Rectal smooth muscle tissue (tissue), 1 donor: ENCODE results near the gene RUNX1.

Experiments used
- H3K27ac ChIP-seq: one replicate; pipeline ENCODE4 v1.7.0; 2013; ENCODE audit warnings: low read depth, low read length, inconsistent platforms
- H3K27me3 ChIP-seq: one replicate; pipeline ENCODE4 v1.7.0; 2013; ENCODE audit warnings: low read length; ENCODE audit not compliant: control insufficient read depth, insufficient read depth
- H3K36me3 ChIP-seq: one replicate; pipeline ENCODE4 v1.7.0; 2013; ENCODE audit warnings: low read length; ENCODE audit not compliant: control insufficient read depth, insufficient read depth
- H3K4me1 ChIP-seq: one replicate; pipeline ENCODE4 v1.7.0; 2013; ENCODE audit warnings: low read length; ENCODE audit not compliant: control insufficient read depth, insufficient read depth
- H3K4me3 ChIP-seq: one replicate; pipeline ENCODE4 v1.7.0; 2013; ENCODE audit warnings: low read length
- H3K9ac ChIP-seq: one replicate; pipeline ENCODE4 v1.7.0; 2013; ENCODE audit warnings: low read length

The RUNX1 gene

DNA sequence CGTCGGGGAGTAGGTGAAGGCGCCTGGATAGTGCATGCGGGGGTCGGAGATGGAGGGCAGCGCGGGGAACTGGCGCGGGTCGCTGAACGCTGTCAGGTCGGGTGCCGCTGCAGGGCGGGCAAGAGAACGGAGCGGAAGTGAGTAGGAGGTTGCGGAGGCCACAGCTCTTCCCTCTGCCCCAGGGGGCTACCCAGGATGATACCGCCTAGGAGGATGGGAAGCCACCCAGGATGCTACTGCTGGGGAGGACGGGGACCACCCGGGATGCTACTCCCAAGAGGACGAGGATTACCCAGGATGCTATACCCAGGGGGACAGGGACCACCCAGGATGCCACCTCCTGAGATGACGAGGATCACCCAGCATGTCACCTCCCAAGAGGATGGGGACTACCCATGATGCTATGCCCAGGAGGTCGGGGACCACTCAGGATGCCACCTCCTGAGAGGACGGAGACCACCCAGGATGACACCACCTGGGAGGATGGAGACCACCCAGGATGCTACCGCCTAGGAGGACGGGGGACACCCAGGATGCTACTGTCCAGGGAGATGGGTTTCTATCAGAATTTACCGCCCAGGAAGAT is 256.5 kb downstream of the RUNX1 start:
- H3K4me3 ChIP-seq, result no peak overlapping the region
- H3K27ac ChIP-seq, result no peak overlapping the region
- no peaks in the 10 kb centered on the region for H3K36me3 ChIP-seq
- no peak overlapping the region for H3K9ac ChIP-seq
- peaks cover 15% of the 10 kb centered on the region for H3K4me1 ChIP-seq
- H3K27me3 ChIP-seq, result no peaks in the 10 kb centered on the region

DNA sequence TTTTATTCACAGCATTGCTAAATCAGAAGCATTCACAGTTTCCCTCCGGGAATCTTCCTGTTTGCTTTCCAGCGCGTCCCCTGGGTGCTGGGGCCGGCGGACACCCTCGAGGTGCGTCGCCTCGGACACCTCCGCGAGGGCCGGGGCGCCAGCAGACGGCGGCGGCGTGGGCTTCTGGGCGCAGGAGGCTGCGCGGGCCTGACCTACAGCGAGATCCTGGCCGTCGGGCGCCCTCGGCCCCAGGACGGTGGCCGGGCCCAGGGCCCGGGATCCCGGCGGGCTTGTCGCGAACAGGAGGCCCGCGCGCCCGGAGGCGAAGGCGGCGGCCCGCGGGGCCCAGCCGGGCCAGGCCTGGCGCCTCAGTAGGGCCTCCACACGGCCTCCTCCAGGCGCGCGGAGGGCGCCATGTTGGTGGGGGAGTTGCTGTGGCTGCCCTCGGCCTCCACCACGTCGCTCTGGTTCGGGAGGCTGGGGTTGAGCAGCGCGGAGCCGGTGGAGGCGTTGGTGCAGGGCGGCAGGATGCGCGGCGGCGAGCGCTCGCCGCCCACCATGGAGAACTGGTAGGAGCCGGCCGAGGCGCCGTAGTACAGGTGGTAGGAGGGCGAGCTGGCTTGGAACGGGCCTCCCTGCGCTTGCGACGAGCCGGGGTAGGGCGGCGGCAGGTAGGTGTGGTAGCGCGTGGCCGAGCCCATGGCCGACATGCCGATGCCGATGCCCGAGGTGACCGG is 257.2 kb downstream of the RUNX1 start:
- Histone ChIP-seq H3K4me3 (no peak overlapping the region), H3K27ac (no peak overlapping the region), H3K9ac (no peak overlapping the region), H3K36me3 (no peaks in the 10 kb centered on the region), H3K4me1 (peaks cover 15% of the 10 kb centered on the region), H3K27me3 (no peaks in the 10 kb centered on the region)

DNA sequence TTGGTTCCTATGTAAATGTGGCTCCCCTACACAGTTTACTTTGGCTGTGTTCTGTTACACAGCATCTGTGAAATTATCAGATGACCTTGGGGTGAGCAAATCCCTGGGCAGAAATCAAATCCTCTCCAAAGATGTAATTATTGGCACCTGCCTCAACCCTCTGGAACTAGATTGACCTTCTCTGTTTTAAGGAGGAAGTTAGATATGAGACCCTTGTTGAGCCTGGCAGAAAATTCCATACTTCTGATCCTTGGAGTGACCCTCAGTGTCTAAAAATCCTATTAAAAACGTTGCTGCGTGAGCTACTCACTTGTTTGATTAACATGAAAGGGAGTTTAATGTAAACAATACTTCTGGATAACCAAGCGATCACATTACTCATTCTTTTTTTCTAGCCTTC is 258.3 kb downstream of the RUNX1 start:
- Histone ChIP-seq H3K9ac (no peak overlapping the region), H3K27ac (no peak overlapping the region), H3K36me3 (no peaks in the 10 kb centered on the region), H3K4me1 (peaks cover 5% of the 10 kb centered on the region), H3K27me3 (no peaks in the 10 kb centered on the region), H3K4me3 (no peak overlapping the region)

DNA sequence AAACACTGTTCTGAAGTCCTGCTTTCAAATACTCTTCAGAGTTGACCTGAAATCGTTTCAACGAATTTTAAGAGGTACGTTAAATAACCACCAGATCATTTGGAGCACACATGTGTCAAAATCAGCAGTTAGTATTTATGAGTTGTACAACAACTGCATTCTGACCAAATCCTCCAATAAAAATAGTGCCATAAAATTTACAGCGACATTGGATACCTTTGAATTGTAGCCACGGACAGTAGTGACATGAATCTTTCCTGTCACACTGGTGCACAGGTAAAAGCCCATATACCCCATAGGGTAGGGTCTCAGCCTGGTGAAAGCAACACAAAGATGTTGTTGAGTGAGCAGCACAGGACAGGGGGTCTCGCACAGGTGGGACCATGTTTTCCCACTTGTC is 258.8 kb downstream of the RUNX1 start:
- Histone ChIP-seq H3K4me1 (peaks cover 1% of the 10 kb centered on the region), H3K27me3 (no peaks in the 10 kb centered on the region), H3K4me3 (no peak overlapping the region), H3K36me3 (no peaks in the 10 kb centered on the region), H3K9ac (no peak overlapping the region), H3K27ac (no peak overlapping the region)

DNA sequence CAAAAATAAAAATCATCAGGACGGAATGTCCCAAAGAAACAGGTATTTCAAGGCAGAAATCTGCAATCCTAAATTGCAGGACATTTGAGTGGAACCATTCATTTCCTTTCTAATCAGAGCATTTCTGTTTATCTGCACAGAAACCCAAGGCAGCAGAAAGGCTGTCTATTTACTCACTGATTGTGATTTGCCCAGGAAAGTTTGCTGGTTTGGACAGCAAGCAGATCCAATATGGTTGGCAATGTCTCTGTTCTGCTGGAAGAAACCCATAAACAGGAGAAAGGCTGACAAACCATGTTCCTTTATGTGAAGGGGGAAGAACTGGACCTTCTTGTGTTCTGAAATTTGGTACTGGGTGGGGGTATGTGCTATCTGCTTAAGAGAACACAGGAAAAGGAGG is 260.2 kb downstream of the RUNX1 start:
- Histone ChIP-seq H3K27ac (no peak overlapping the region), H3K27me3 (no peaks in the 10 kb centered on the region), H3K4me3 (no peak overlapping the region), H3K9ac (no peak overlapping the region), H3K4me1 (no peaks in the 10 kb centered on the region), H3K36me3 (no peaks in the 10 kb centered on the region)

DNA sequence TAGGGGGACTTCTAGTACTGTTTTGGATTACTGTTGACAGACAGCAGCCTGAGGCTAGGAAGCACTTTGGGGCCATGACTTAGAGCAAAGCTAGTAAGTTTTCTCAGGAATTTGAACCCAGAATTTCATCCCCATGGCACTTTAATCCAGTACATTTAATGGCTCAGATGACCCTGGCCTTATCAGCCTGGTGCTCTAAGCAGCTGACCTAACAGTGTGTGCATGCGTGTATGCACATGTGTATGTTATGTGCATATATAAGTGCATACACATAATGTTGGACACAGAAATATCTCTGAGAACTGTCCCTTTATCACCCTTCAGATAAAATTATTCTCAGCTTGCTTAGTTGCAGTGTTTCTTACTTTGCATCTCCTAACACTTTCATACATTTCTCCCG is 265.3 kb downstream of the RUNX1 start:
- no peak overlapping the region for H3K9ac ChIP-seq
- no peaks in the 10 kb centered on the region for H3K27me3 ChIP-seq
- no peak overlapping the region for H3K27ac ChIP-seq
- H3K4me1 ChIP-seq, result no peaks in the 10 kb centered on the region
- no peaks in the 10 kb centered on the region for H3K36me3 ChIP-seq
- H3K4me3 ChIP-seq, result no peak overlapping the region

DNA sequence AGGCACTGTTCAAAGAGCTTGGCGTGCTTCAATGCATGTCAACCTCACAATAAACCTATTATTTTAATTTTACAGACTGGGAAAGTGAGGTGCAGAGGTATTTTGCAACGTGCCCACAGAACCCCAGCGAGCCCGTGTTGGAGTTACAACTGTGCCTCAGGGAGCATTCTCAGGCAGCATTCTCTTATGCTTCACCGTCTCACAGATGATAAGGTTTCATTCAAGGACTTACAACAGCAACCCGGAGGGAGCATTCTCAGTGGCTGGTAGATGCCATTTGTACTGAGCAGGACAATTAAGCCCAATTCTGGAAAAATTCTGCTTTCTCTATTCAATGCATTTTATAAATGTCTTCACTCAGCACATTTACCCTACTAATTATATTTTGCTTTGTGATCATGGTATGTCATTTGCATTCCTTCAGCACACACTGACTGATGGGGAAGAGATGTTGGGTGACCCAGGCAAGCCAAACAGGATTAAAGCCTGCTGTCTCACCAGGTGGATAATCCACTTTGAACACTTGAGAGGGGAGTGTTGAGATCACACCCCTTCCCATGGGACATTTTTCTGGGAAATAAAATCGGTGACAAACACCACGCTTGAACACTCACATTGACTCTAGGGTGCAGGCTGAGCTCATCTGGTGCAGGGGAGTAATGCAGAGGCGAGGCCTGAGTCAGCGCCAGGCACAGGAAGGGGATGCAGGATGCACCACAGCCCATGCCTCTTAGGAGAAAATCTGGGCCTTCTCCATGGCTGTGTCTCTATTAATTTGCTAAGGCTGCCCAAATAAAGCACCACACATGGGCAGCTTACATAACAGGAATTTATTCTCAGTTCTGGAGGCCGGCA is 266.4 kb downstream of the RUNX1 start:
- Histone ChIP-seq H3K27ac (no peak overlapping the region), H3K36me3 (no peaks in the 10 kb centered on the region), H3K4me3 (no peak overlapping the region), H3K9ac (no peak overlapping the region), H3K27me3 (no peaks in the 10 kb centered on the region), H3K4me1 (no peaks in the 10 kb centered on the region)

DNA sequence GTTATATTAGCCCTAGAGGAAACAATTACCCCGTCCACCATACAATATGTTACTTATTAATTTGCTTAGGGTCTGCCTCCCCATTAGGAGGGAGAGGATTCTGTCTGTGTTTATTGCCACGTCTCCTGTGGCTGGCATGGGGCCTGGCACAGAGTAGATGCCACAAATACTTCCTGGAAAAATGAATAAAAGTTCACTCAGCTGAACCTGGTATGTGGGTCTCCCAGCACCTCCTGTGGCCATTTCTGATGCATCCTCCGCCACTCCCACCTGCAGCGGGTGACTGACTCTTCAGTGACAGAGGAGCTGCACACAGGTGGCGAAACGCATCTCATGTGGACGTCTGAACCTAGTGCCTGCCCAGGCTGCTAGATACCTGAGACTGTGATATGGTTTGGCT is 267.6 kb downstream of the RUNX1 start:
- no peaks in the 10 kb centered on the region for H3K36me3 ChIP-seq
- H3K27ac ChIP-seq, result no peak overlapping the region
- H3K9ac ChIP-seq, result no peak overlapping the region
- H3K27me3 ChIP-seq, result no peaks in the 10 kb centered on the region
- H3K4me1 ChIP-seq, result no peaks in the 10 kb centered on the region
- no peak overlapping the region for H3K4me3 ChIP-seq

DNA sequence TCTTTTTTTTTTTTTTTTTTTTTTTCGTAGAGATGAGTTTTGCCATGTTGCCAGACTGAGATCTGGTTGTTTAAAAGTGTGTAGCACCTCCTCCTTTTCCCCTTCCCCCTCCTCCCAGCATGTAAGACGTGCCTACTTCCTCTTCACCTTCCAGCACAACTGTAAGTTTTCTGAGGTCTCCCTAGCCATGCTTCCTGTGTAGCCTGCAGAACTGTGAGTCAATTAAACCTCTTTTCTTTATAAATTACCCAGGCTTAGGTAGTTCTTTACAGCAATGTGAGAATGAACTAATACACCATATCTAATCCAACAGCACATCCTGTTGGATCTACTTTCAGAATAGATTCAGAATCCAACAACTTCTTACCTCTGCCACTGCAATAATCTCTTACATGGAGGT is 269.2 kb downstream of the RUNX1 start:
- Histone ChIP-seq H3K27me3 (no peaks in the 10 kb centered on the region), H3K36me3 (no peaks in the 10 kb centered on the region), H3K4me1 (no peaks in the 10 kb centered on the region), H3K4me3 (no peak overlapping the region), H3K9ac (no peak overlapping the region), H3K27ac (no peak overlapping the region)

DNA sequence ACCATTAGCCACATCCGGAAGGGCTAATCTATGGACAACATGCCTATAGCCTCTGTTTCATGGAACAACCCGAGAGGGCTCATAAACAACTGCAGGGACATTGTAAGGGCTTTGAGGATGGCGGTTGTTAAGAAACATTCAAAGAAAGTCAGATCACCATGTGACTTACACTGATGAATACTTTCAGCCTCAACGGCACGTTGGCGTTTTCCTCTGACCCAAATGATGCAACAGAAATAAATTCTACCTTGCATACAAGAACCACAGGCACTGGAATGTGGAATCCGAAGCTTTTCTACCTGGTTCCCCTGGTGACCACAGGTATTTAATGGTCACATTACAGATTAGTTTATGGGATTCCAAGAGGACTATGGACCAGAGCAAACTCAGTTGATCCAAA is 273.3 kb downstream of the RUNX1 start:
- no peak overlapping the region for H3K9ac ChIP-seq
- no peaks in the 10 kb centered on the region for H3K4me1 ChIP-seq
- no peaks in the 10 kb centered on the region for H3K27me3 ChIP-seq
- H3K4me3 ChIP-seq, result no peak overlapping the region
- H3K36me3 ChIP-seq, result no peaks in the 10 kb centered on the region
- H3K27ac ChIP-seq, result no peak overlapping the region

DNA sequence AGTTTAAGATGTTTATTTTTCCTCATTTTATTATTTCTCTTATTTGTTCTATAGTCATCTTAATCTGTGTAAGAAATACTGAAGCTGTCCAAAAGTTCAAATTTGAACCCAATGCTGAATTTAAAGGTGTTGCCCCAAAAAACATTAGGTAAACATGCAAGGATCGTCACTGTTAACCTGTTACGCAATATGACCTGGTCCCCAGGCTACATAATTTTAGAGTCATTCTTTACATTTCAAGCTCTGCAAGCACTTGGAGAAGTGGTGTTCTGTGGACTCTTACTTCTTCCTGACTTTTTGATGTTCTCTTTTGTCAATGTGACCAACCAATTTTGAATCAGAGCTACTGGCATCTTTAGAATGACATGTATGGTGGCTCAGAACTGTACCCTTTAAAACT is 274.4 kb downstream of the RUNX1 start:
- Histone ChIP-seq H3K27me3 (no peaks in the 10 kb centered on the region), H3K9ac (no peak overlapping the region), H3K36me3 (no peaks in the 10 kb centered on the region), H3K4me3 (no peak overlapping the region), H3K27ac (no peak overlapping the region), H3K4me1 (no peaks in the 10 kb centered on the region)

DNA sequence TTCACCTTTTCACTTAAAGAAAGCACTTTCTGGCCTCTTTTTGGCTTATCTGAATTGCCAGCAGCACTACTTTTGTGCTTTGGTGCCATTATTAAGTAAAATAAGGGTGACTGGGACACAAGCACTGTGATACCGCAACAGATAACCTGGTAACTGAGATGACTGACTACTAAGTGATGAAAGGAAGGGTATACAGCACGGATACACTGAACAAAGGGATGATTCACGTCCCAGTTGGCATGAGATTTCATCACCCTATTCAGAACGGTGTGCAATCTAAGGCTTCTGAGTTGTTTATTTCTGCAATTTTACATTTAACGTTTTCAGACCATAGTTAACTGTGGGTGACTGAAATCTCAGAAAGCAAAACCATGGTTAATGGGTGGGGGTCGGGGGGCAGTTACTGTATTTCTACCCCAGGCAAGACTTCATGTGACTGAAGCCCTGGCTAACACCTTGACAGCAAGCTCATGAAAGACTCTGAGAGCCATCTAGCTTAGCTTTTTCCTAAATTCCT is 277.5 kb downstream of the RUNX1 start:
- Histone ChIP-seq H3K27ac (no peak overlapping the region), H3K27me3 (no peaks in the 10 kb centered on the region), H3K4me1 (no peaks in the 10 kb centered on the region), H3K9ac (no peak overlapping the region), H3K4me3 (no peak overlapping the region), H3K36me3 (no peaks in the 10 kb centered on the region)
